ENCODE data around the gene PTPRH. TPM values are rescaled to one million over a fixed set of nuclear protein-coding genes. Genes with fewer than 3 reads are reported as not detected.

Gene PTPRH
- total and polyA plus RNA-seq, 9 of the 15 experiments (the other 6 are each of a cell fraction or from before 2014, with no cell fraction given): 0.87 to 34.3 (median 22.7) TPM

GRCh38 chr19:55257461-55258420 is 48.4 kb upstream of the PTPRH start (continued):
- no peak for TF ChIP-seq ARID1B (IDR thresholded peaks at IDR 0.05)
- TF ChIP-seq CBX8 (IDR thresholded peaks at IDR 0.05; ENCODE audit: borderline replicate concordance, extremely low read depth, low read depth, low read length, poor library complexity, severe bottlenecking): no peak
- TF ChIP-seq TGIF2 (CRISPR knock-in tag; IDR thresholded peaks at IDR 0.05): peak; percentile 98
- TF ChIP-seq RBFOX2 (IDR thresholded peaks at IDR 0.05; ENCODE audit: low read depth, low read length): peak; percentile 71
- TF ChIP-seq ZEB2 (IDR thresholded peaks at IDR 0.05): no peak
- no peak for TF ChIP-seq CBFB (CRISPR knock-in tag; IDR thresholded peaks at IDR 0.05)
- no peak for TF ChIP-seq GATAD2B (IDR thresholded peaks at IDR 0.05; ENCODE audit: borderline replicate concordance)
- no peak for TF ChIP-seq SMC3 (conservative IDR thresholded peaks at IDR 0.05; ENCODE audit: insufficient read depth, low read depth, low read length)
- peak; percentile 52 for TF ChIP-seq ETV1 (tag; conservative IDR thresholded peaks at IDR 0.05; ENCODE audit: low read depth)
- TF ChIP-seq ATF6 (CRISPR knock-in tag; IDR thresholded peaks at IDR 0.05): no peak
- TF ChIP-seq SAP30 (IDR thresholded peaks at IDR 0.05; ENCODE audit: borderline replicate concordance, insufficient read depth, low read depth, low read length, poor library complexity, severe bottlenecking): peak; percentile 88
- TF ChIP-seq MEIS2 (IDR thresholded peaks at IDR 0.05; ENCODE audit: partially characterized antibody): no peak
- no peak for TF ChIP-seq ADNP (tag; IDR thresholded peaks at IDR 0.05)
- TF ChIP-seq ZBTB1 (CRISPR knock-in tag; IDR thresholded peaks at IDR 0.05; ENCODE audit: borderline replicate concordance, low read depth): no peak
- TF ChIP-seq ZNF280A (IDR thresholded peaks at IDR 0.05; ENCODE audit: low read depth, partially characterized antibody): no peak
- TF ChIP-seq, protein P1, sequence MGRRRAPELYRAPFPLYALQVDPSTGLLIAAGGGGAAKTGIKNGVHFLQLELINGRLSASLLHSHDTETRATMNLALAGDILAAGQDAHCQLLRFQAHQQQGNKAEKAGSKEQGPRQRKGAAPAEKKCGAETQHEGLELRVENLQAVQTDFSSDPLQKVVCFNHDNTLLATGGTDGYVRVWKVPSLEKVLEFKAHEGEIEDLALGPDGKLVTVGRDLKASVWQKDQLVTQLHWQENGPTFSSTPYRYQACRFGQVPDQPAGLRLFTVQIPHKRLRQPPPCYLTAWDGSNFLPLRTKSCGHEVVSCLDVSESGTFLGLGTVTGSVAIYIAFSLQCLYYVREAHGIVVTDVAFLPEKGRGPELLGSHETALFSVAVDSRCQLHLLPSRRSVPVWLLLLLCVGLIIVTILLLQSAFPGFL (CRISPR knock-in tag; IDR thresholded peaks at IDR 0.05): no peak

All from K562 (cell line).